A673 (cell line): ENCODE results near the gene NCBP2L.
"Not testable (repeated sequence)": the region's sequence is repeated elsewhere in the genome, so short reads cannot be mapped to it uniquely, and the experiment has no call there.

Experiments used
- CTCF ChIP-seq: fragments of 300-800, 200-600 bp; sonication (generic); conservative IDR thresholded peaks from 2 replicates; pipeline ENCODE4 v1.5.1; 2017; ENCODE audit warnings: low read depth, mild to moderate bottlenecking, antibody characterized with exemption, low read length, moderate library complexity, mixed read lengths
- EZH2 ChIP-seq: fragments of 200-600 bp; sonication (generic); IDR thresholded peaks from 2 replicates; pipeline ENCODE4 v1.6.1; 2017; ENCODE audit warnings: borderline replicate concordance, low read depth, mild to moderate bottlenecking, mixed read lengths, antibody characterized with exemption, low read length; ENCODE audit not compliant: poor library complexity, severe bottlenecking

- not testable (repeated sequence) for TF ChIP-seq CTCF, EZH2
Measured at GRCh38 chrX:107810053-107810452, 32.5 kb downstream of the NCBP2L start.
